ENCODE data around the gene SLC12A7.
"Not testable (repeated sequence)": the region's sequence is repeated elsewhere in the genome, so short reads cannot be mapped to it uniquely, and the experiment has no call there.

The SLC12A7 gene

DNA sequence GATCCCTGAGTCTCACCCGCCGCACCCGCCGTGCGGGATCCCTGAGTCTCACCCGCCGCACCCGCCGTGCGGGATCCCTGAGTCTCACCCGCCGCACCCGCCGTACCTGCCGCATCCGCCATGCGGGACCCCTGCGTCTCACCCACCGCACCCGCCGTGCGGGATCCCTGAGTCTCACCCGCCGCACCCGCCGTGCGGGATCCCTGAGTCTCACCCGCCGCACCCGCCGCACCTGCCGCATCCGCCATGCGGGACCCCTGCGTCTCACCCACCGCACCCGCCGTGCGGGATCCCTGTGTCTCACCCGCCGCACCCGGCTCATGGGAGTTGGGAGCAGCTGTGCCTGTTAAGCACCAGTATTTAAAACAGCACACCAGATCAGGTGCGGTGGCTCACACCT is 50.6 kb downstream of the SLC12A7 start:
- not testable (repeated sequence) for DNase-seq

DNA sequence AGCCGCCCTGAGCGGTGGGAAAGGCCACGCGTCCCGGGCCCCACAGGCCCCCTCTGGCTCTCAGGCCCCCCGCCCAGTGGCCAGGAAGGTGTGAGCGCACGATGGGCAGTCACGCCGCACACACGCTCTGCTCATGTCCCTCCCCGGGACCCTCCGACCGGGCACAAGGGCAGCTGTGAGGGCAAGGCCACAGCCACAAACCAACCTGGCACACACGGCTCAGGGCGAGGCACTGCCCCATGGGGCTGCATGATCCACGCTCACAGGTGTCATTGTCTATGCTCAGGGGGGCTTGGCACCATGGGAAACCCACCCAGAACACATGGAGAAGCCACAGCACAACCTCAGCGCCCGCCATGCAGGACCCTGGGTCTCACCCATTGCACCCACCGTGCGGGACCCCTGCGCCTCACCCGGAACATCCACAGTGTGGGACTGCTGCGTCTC is 51.3 kb downstream of the SLC12A7 start:
- DNase-seq = no peak

DNA sequence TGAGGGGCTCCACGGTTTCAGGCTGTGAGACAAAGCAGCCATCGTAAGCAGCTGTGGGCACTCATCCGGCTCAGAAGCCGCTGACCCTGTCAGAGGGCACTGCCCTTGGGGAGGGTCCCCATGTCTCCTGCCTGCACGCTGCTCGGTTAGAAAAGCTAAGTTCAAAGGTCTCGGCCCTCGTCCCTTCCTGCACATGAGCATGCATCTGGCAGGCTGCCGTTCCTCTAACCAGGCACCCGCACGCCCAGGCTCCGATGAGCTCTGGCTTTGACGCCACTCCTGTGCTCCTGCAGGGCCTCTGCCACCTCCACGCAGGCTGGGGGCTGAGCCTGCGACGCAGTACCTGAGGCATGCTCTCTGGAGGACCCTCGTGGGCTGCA is 52.0 kb downstream of the SLC12A7 start:
- no peak for DNase-seq

DNA sequence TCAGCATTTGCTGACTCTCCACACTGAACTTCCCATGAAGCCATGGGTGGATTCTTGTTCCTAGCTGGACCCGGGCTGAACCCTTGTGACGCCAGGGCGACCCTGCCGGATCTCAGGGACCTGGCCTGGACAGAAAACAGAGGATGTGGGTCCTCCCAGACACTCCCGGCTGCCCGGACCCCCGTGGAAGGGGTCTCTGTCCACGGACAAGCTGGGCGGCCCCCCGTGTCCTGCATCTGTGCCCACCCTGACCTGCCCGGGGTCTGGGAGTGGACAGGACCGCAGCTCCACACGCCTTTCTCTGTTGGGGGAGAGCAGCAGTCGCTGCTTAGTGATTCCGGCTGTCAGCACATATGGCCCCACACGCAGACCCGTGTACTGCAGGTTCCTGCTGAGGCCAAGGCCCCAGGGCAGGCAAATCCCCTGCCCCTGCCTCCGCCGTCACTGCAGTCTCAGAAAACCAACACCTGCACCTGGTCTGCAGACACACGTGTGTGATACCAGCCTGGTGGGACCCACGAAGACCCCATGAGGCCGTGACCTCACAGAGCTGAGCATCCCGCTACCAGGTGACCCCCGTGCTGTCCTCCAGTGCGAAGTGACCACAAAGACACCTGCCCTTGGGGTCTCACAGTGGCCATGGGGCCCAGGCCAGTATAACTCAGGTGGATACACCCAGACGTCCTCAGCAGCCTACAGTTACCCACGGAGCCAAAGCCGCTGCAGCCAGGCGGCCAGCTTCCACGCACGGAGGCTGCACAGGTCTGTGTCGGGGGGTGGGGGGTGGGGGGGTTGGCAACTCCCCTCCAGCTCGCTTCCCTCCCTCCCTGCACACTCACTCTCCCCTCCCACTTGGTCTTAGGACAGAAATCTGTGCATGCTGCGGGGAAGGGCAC is 52.6 kb downstream of the SLC12A7 start:
- no peak for DNase-seq

DNA sequence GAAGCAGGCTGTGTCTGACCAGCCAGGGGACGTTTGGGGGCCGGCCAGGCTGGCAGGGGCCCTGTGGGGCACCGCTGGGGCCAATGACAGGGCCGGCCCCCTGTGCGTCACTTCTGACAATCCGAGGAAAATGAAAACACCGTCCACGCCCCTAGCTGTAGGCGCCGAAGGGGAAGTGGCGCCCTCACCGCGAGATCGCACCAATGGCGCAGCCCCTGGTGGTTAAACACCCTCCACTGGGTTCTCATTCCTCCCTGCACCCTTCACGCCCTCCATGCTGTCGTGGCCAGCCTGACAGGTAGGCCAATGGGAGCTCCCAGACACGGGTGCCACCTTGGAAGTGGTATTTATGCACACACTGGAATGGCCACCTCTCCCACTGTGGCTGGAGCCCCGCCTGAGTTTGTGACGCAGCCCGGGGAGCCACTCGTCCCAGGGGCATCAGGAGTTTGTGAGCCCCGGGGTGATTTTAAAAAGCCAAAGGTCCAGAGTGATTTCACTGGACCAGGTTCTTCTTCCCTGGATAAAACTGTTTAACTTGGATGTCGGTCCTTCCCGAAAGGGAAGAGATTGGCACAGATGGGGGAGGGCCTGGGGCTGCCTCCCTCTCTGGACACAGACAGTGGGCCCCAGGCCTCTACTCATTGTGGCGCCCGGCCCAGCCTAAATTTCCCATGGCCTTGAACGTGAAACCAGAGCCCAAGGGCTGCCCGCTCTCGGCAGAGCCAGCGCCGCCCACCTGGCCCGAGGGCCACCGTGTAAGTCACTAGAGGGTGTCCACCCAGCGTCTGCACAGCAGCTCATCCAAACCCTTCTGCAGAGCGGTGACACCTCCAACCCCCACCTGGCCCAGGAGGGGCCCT is 53.5 kb downstream of the SLC12A7 start:
- DNase-seq = no peak

DNA sequence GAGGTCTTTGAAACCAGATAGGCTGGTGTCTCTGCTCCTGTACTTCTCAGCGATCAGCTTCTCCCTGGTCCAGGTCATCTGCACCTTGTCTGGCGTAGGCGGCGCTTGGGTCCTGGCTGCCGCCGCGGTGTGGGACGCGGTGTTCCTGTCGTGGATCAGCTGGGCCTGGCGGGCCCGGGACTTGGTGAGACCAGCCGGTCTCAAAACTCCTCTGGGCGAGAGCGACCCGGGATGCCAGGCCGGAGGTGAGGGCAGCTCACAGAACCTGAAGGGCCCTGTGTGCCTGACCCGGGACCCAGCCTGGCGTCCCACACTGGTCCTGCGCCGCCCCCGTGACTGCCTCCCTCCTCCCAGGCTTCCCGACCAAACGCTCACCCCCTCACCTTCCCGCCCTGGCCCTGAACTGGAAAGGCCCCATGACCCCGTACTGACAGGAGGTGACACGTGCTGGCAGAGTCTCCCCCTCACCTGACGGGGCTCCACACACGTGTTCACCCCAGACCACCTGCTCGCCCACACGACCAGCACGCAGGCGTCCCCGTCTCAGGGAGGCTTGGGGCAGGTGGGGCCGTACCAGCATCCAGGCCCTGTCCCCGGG is 54.3 kb downstream of the SLC12A7 start:
- no peak for DNase-seq

DNA sequence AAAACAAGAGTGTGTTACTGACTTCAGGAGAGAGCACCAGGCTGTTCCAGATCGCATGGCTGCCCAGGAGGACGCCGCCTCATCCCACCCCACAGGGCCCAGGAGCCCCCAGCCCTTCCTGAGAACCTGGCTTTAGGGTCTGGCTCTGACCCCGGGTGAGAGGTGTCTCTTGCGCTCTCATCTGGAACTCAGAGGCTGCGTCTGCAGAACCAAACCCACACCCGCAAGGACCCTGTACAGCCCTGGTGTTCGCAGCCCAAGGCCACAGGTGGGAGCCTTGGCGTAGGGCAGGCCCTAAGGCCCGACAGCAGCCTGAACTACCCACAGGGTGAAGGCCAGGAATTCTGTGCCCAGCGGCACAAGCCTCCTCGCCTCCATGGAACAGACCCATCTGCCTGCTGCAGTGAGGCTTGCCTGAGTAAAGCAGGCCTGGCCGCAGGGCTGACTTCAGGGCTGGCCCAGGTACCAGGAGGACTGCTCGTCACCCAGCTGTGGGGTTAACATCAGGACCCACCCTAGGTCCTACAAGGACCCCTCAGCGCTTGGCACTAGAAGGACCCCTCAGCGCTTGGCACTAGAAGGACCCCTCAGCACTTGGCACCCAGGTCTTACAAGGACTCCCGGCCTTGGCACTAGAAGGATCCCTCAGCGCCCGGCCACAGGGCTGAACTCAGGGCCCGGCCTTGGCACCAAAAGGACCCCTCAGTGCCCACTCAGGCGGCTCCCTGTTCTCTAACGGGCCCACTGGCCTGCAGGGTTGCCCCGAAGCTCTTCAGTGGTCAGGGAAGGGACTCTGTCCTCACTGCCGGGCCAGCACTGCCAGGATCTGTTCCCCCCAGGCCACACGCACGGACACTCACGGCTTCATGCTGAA is 55.0 kb downstream of the SLC12A7 start:
- no peak for DNase-seq

DNA sequence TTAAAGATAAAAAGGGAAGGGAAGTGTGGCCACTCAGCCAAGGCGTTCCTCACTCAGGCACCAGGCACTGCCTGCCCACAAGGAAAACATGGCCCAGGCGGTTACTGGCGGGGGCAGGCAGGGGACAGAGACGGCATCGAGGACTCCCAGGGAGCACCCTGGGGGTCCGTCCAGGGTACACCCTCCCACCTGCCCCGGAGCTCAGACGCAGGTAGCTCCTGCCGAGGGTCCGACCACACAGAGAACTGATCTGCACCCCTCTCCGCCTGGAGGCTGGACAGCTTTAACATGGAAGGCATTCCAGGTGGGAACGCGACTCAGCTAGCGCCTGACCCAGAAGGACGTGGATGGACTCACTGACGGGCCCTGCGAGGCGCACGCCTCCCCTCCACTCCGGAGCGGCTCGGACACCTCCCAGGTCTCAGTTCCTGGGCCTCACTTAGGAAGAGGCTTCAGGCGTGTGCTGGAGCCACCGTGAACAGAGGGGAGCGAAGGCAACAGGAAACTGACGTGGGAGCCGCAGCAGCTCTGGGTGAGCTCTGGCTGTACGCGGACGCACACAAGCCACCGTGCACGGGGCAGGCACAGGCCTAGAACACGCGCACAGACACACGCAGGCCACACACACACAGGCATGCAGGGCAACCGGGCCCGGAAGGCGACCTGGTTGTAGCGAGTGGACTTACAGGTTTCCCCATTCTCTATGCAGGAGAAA is 55.8 kb downstream of the SLC12A7 start:
- no peak for DNase-seq

DNA sequence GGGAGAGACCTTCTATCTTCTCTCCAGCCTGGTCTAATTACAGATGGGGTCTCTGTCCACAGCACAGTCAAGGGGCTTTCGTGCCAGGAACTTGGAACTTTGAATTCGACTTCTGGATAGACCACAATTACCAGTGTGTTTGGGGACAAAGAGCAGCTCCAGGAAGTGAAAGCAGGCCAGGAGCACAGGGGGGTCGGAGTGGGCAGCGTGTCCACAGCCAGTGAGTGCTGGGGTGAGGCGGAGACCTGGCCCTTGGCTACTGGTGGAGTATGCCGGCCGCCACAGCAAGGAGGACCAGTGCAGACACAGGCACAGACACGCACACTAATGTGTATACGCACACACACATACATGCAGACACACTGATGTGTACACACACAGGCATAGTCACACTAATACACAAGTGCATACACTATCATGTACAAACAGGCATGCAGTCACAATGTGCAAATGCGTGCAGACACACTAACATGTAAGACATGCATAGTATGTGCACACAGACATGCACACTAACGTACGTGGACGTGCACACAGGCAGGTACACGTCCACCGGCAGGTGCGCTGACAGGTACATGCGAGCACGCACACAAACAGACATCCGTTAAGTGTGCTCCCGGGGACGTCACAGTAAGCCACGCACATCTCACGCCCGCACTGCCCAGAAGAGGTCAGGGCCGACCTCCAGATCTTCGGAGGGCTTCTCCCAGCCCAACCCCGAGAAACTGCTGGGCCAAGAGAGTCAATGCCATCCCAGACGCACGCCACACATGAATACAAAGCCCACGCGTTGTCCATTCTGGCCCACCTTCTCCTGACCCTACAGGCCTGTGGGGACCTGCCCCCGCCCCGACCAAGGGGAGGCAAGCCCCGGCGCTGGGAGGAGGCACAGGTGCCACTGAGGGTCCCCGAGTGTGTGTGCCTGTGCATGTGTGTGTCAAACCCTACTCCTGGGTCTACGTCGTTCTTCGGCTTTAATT is 56.8 kb downstream of the SLC12A7 start:
- DNase-seq = peak; percentile 59

DNA sequence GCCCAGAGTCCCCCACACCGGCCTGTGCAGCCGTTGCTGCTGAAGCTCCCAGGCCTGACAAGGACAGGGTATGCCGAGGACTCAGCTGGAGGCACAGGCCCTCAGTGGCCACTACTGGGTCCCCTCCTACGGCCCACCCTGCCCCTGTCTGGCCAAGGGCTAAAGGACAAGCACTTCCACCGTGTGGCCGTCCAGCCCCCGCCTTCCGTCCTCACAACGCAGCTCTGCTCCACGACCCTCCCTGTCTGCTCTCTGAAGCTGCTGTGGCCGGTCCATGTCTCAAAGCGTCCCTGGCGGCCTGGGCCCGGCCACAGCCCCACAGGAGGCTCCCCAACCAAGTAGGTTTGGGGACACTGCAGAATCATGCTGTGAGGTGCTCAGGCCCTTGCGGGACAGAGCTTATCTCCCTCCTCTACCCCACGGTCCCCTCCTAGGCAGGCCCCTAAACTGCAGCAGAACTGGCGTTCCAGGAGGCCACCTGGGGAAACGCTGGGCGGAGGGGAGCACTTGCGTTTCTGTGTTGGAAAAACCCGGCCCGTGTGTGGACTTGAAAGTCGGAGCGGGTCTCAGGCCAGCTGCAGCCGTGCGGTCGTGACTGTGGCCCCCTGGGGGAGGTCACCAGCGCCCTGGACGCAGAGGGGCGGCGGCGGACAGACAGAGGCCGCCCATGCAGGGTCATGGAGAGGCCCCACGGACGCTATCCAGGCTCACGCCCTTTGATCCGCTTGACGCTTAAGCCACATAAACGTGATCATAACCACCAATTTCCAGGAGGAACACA is 57.7 kb downstream of the SLC12A7 start:
- DNase-seq = no peak

DNA sequence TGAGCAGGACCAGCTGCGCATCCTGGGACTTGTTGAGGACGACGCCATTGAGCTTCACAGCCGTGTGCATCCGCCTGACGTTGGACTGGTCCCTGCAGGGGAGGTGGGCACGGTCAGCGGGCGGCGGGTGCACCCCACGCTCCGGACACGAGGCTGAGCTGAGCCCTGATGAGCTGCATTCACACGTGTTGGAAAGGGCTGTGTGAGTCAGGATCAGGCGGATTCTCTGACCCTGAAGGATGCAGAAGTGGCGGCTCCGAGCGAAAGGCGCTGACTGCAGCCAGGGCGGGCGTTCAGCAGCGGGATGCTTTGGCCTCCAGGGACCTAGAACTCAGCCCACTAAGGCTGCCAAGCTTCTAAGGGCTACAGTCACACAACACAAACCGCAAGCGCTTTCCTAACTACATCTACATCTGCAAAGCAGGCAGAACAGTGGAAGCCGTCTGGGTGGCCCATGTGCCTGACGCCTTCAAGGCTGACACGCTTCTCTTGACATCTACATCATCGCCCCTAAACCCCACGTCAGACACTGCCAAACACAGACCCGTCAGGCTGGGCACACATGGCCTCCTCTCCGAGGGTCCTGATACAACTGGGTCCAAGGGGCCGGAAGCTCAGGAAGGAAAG is 58.4 kb downstream of the SLC12A7 start:
- DNase-seq = no peak

DNA sequence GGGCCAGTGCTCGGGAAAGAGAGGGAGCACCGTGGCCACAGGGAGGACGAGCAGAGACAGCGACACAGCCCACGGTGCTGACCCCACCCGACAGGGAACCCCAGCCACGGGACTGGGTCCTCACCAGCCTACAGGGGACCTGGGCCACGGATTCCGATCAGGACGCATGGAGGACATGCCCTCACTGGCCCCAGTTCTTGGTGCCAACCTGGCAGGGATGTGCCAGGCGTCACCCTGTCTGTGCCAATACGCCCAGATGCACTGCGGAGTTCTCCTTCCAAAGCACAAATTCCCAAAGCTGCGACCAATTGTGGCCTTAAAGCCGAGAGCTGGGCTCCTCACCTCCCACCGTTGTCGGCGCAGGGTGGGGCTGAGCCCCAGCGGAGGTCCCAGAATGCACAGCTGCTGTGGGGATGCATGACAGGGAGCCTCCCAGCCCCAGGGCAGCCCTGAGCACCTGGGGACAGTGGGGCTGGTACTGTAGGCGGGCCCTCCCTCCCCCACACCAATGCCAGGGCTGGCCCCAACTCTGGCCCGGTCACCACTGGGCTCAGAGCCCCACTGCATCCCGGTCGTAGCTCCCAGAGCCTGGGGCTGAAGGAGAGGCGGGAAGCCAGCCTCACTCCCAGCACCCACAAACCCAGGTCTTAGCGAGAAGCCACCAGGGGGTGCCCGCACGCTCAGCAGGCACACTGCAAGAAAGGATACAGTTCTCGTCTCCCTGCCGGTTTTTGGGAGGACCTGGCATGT is 59.0 kb downstream of the SLC12A7 start:
- DNase-seq = no peak

DNA sequence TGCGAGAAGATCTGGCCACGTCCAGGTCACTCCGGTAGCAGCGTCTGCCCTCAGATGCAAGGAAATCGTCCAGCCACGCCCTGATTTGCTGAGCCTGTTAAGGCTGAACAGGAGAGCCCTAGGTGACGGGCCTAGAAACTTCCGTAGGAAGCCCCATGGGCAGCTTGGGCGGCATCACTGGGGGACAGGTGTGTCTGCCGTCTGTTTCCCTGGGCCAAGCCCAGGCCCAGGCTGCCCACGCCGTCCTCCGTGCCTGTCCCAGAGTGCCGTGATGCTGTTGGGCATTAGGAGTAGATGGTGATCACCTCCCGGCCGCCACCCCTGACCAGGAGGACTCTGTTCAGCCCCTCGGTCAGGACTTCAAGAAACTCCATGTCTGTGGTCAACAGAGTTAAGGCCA is 59.8 kb downstream of the SLC12A7 start:
- DNase-seq = no peak

DNA sequence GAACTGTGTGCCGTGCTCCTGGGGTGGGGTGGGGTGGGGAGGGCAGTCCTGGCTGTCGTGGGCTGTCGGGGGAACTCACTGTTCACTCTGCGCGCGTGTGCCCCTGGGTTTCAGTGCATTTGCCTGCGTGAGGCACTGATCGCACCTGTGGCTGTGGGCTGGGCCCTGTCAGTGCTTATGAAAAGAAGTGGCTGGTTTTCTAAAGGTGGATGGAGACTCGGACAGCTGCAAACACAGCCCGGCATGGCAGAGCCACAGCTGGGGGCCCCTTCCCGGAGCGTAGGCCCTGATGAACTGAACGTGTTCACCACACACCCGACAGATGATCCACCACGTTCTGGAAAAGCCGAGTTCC is 60.5 kb downstream of the SLC12A7 start:
- DNase-seq = no peak

DNA sequence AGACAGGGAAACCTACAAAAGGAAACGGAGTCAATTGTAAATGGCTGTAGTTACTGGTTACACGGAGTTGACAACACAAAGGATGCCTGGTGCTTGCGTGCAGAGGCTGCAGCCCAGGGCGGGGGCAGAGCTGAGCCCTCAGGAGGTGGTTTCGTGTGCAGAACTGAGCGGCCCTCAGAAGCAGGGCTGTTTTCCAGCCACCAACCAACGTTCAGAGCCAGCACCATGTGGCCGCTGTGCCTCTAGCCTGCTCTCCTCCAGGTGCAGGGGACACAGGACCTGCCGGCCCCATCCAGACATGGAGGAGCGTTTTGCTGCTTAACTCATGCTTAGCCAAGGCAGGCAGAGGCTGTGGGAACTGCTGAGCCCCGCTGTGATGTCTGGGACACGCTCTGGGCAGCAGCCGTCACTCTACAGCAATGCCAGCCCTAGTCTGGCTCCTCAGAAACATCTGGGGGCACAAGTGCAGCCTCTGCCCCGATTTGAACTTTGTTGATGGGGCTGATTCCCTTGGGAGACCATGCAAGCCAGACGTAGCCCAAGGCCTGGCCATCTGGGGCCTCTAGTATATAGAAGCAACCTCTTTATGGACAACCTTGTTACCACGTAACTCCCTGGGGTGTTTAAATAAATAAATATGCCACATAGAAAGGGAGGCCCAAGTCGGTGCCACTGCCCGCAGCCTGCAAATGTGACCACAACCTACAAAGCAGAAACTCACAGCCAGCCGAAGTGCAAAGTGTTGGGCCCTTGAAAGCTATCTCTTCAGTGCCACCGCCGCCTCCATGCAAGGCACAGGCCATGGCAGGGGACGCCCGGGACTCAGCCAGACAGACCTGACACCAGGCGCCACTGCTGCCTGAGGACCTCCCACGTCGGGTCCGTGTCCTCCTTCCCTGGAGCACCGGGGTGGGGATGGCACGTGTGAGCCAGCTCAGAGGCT is 61.2 kb downstream of the SLC12A7 start:
- no peak for DNase-seq

DNA sequence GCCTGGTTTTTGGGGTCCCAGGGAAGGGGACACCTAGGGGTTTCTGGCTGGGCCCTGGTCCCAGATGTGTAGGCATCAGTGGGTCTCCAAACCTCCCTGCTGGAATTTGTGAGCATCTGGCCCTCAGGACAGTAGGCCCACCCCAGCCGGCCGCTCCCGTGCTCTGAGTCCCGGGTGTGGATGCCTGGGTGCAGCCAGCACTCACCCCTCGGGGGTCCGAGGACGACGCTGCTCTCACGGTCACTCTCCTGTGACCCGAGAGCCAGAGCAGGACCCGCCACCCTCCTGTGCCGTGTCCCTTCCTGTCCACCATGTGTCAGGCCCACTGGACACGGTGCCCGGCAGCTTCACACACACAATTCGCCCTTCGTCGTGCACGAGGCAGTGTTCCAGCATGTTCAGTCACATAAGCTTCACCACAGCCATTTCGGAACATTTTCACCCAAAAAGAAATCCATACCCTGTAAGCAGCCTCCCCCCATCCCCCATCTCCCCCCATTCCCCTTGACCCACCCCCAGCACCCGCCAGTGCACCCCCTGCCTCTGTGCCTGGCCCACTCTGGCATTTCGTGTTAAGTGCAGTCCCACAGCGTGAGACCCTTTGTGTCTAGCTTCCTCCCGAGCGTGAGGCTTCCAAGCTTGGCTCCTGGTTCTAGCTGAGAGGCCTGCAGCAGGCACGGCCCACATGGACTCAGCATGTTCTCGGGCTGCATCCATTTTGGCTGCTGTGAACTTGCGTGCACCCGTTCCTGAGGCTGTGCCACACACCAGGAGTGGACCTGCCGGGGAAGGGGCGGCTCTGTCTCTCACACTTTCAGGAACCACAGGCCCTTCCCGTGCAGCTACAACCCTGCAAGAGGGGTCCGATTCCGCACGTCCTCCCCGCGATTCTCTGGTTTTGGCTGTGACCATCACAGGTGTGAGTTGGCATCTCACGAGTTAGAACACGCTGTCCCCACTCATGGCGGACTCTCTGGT is 62.7 kb downstream of the SLC12A7 start:
- DNase-seq = no peak

Data from femur (tissue), 1 donor.